ENCODE data around the gene ACOT6. TPM values are rescaled to one million over a fixed set of nuclear protein-coding genes. Genes with fewer than 3 reads are reported as not detected.
"Not testable (repeated sequence)": the region's sequence is repeated elsewhere in the genome, so short reads cannot be mapped to it uniquely, and the experiment has no call there.

ACOT6 gene
- total RNA-seq, 8 experiments from 2014 or later: 0.29 to 0.63 (median 0.40) TPM; not detected in 4

DNA sequence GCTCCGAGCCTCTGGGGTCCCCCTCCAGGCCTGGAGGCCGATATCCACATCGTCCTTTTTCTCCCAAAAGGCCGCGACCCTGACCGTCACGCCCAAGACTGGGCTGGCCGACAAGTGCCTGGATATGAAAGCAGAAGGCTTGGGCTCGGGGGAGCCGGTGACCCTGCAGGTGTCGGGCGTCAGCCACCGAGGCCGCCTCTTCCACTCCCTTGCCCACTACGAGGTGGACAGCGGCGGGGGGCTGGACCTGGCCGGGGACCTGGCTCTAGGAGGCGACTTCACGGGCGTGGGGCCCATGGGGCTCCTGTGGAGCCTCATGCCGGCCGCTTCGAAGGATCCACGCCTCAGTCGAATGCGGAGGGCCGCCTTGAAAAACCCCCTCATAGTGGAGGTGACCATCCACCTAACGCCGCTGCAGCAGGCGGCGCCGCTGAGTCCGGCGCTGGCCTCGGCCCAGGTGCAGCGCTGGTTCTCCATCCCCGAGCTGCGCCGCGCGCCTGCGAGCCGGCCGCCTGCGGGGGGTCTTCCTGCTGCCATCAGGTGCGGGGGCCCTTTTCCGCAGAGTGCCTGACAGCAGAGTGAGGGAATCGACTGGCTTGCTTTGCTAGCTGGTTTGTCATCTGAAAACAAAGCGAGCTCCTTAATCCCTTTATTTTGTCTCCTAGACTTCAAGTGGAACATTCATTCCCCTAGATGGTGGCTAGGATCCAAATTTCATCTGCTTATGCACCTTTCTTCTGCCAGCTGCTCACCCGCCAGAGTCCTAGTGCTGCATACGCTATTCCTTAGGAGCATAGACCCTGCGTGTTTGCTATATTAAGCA, 21.9 kb downstream of the ACOT6 start:
- in situ Hi-C loops (cut with MboI; ENCODE audit: low pct_unique_long_range_greater_than_20kb in 2 of 9, low sequenced_read_pairs in 9 of 9, unreplicated experiment in 9 of 9): loop anchor here in 2 of 9 experiments (25.0 kb wide), 1 partner anchor 122 kb away; no protein-coding TSS in a partner anchor
- WGBS, 10 experiments: 0 to 95% (median 82%) methylated on average over 2 to 11 of the region's 53 CpGs; no CpG with 5 or more reads in 2 of the 10 experiments

DNA sequence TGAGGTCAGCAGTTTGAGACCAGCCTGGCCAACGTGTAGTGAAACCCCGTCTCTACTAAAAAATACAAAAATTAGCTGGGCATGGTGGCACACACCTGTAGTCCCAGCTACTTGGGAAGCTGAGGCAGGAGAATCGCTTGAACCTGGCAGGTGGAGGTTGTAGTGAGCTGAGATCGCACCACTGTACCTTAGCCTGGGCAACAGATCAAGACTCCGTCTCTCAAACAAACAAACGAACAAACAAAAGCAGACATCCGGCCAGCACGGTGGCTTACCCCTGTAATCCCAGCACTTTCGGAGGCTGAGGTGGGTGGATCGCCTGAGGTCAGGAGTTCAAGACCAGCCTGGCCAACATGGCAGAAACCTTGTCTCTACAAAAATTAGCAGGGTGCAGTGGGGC, 24.0 kb downstream of the ACOT6 start:
- ATAC-seq (replicated peaks in 6 of 8); H3K4me3 ChIP-seq; H3K27ac ChIP-seq; H3K4me1 ChIP-seq (replicated peaks in 1 of 2): not testable (repeated sequence)
- WGBS, 10 experiments: 33 to 100% (median 80%) methylated on average over 1 to 7 of the region's 10 CpGs; no CpG with 5 or more reads in 2 of the 10 experiments
- in situ Hi-C loops (cut with MboI; ENCODE audit: low pct_unique_long_range_greater_than_20kb in 2 of 9, low sequenced_read_pairs in 9 of 9, unreplicated experiment in 9 of 9): loop anchor here in 2 of 9 experiments (25.0 kb wide), 1 partner anchor 124 kb away; no protein-coding TSS in a partner anchor

More for the DNA sequence above, 21.9 kb downstream of the ACOT6 start:
- ATAC-seq (replicated peaks in 6 of 8): peak; percentile 26 to 71 (median 54)
- H3K27ac ChIP-seq: no peak overlapping the region
- peaks cover 0 to 3% of the 10 kb centered on the region in 2 donors for H3K4me1 ChIP-seq (replicated peaks in 1 of 2)
- peak overlapping the region in 2 of 5 donors; percentile 7 to 9 for H3K4me3 ChIP-seq

DNA sequence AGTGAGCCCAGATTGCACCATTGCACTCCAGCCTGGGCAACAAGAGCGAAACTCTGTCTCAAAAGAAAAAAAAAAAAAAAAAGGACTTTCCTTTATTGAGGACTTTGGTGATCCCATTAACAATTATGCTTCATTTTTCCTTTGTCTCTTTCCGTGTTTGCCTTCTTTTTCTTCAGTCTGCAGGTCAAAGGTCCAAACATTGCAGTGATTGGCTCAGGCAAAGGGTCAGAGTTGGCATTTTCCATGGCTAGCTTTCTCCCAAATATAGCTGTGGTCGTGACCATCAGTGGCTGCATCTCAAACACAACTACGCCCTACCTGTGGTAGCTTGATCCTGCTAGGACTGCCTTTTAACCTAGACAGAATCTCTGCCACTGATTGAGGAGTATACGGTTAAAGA, 25.5 kb downstream of the ACOT6 start:
- H3K4me3 ChIP-seq: no peak overlapping the region
- H3K4me1 ChIP-seq (replicated peaks in 1 of 2): peaks cover 0 to 3% of the 10 kb centered on the region in 2 donors
- ATAC-seq (replicated peaks in 6 of 8): no peak
- WGBS, 10 experiments: 40 to 93% (median 75%) methylated on average over 1 to 5 of the region's 5 CpGs; no CpG with 5 or more reads in 1 of the 10 experiments
- in situ Hi-C loops (cut with MboI; ENCODE audit: low pct_unique_long_range_greater_than_20kb in 2 of 9, low sequenced_read_pairs in 9 of 9, unreplicated experiment in 9 of 9): loop anchor here in 2 of 9 experiments (25.0 kb wide), 1 partner anchor 126 kb away; no protein-coding TSS in a partner anchor
- H3K27ac ChIP-seq: no peak overlapping the region

DNA sequence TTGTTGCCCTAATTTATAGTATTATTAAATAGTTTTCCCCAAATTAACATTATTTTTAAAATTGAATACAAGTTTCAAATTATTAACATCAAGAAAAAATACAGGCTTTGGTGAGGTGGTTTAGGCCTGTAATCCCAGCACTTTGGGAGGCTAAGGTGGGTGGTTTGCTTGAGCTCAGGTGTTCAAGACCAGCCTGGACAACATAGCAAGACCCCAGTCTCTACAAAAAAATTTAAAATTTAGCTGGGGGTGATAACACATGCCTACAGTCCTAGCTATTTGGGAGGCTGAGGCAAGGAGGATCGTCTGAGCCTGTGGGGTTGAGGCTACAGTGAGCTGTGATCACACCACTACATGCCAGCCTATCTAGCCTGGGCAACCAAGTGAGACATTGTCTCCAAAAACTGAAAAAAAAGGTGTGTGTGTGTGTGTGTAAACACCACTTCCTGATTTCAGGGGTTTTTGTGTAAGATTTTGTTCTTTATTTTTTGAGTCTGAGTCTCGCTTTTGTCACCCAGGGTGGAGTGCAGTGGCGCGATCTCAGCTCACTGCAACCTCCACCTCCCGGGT, 28.6 kb downstream of the ACOT6 start:
- Histone ChIP-seq H3K4me1 (replicated peaks in 1 of 2) (peaks cover 5 to 11% of the 10 kb centered on the region in 2 donors), H3K4me3 (no peak overlapping the region), H3K27ac (no peak overlapping the region)
- WGBS, 10 experiments: 83 to 100% (median 100%) methylated on average over 1 to 4 of the region's 5 CpGs; no CpG with 5 or more reads in 4 of the 10 experiments
- in situ Hi-C loops (cut with MboI; ENCODE audit: low pct_unique_long_range_greater_than_20kb in 2 of 9, low sequenced_read_pairs in 9 of 9, unreplicated experiment in 9 of 9): loop anchor here in 2 of 9 experiments (25.0 kb wide), 1 partner anchor 129 kb away; no protein-coding TSS in a partner anchor
- ATAC-seq (replicated peaks in 6 of 8): no peak

DNA sequence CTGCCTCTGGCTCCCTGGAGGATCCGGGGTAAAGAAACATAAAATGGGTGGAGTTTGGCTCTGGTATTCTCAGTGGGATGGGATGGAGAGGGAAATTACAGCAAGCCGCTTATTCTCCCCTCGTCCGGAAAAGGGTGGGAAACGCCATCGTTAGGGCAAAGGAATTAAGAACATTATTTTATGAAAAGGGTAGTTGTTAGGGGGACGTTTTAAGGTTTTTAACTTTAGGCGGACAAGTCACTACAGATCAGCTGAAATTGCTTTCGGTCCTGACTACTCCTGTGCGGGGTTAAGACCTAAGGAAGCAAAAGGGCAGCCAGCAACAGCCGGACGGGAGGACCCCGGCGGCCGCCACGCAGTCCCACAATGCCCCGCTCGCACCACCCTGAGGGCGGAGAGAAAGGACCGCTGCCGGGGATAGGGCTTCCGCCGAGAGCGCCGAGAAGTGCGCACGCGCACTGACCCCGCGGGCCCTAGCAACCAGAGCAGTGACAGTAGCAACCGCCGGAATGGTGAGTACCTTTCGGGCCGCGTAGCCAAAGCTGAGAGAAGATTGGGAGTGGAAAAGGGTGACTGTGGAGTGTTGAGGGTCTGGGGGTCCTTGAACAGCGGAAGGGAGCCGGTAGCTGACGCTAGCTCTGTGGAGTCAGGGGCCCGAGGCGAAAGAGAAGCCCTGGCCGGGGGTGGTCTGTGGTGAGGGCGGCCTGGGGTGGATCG, 32.4 kb downstream of the ACOT6 start, which contains the start of gene DNAL1:
Gene DNAL1 (plus strand): TSS at position 456 of the 717 bp plus-strand sequence. CDS start 54 bp downstream, at position 510.
- 0 to 8% (median 0%) methylated on average over 2 to 16 of the region's 43 CpGs; no CpG with 5 or more reads in 2 of the 10 experiments for WGBS, 10 experiments
- Histone ChIP-seq H3K4me1 (replicated peaks in 1 of 2) (peaks cover 5 to 11% of the 10 kb centered on the region in 2 donors), H3K27ac (peak within 1 kb of the TSS; percentile 73 to 84), H3K4me3 (peak within 1 kb of the TSS; percentile 66 to 79 (median 68))
- peak; percentile 94 to 100 (median 99) for ATAC-seq (replicated peaks in 6 of 8)
- in situ Hi-C loops (cut with MboI; ENCODE audit: low pct_unique_long_range_greater_than_20kb in 2 of 9, low sequenced_read_pairs in 9 of 9, unreplicated experiment in 9 of 9): loop anchor here in 2 of 9 experiments (25.0 kb wide), 1 partner anchor 132 kb away; no protein-coding TSS in a partner anchor

- WGBS, 10 experiments: 0 to 6% (median 0%) methylated on average over 1 to 6 of the region's 7 CpGs; no CpG with 5 or more reads in 3 of the 10 experiments
- in situ Hi-C loops (cut with MboI; ENCODE audit: low pct_unique_long_range_greater_than_20kb in 2 of 9, low sequenced_read_pairs in 9 of 9, unreplicated experiment in 9 of 9): loop anchor here in 2 of 9 experiments (25.0 kb wide), 1 partner anchor 133 kb away; no protein-coding TSS in a partner anchor
- Histone ChIP-seq H3K4me1 (replicated peaks in 1 of 2) (peaks cover 5 to 11% of the 10 kb centered on the region in 2 donors), H3K4me3 (peak overlapping the region; percentile 66 to 79 (median 68)), H3K27ac (peak overlapping the region in 1 of 2 donors; percentile 84)
- peak in 2 of 8 experiments; percentile 2 for ATAC-seq (replicated peaks in 6 of 8)
Measured at GRCh38 chr14:73645248-73645610, 32.9 kb downstream of the ACOT6 start.

DNA sequence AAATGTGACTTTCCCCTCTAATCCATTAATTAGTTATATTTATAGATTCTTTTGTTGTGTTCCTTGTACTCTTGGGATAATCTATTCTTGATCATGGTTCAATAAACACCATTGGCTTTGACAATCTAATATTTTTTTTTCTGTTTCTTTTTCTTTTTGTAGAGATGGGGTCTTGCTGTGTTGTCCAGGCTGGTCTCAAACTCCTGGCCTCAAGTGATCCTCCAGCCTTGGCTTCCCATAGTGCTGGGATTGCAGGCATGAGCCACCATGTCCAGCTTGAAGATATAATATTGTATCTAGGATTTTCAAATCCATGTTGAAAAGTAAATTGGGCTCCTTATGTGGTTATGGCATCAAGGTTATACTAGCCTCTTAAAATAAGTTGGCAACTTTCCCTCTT, 38.7 kb downstream of the ACOT6 start:
- no peak overlapping the region for H3K4me3 ChIP-seq
- in situ Hi-C loops (cut with MboI; ENCODE audit: low pct_unique_long_range_greater_than_20kb in 2 of 9, low sequenced_read_pairs in 9 of 9, unreplicated experiment in 9 of 9): no loop called here
- ATAC-seq (replicated peaks in 6 of 8): no peak
- H3K4me1 ChIP-seq (replicated peaks in 1 of 2): peaks cover 0 to 2% of the 10 kb centered on the region in 2 donors
- no peak overlapping the region for H3K27ac ChIP-seq

GRCh38 chr14:73655851-73656250, 43.5 kb downstream of the ACOT6 start:
- Histone ChIP-seq H3K27ac (no peak overlapping the region), H3K4me1 (replicated peaks in 1 of 2) (peaks cover 0 to 2% of the 10 kb centered on the region in 2 donors), H3K4me3 (no peak overlapping the region)
- ATAC-seq (replicated peaks in 6 of 8): no peak
- in situ Hi-C loops (cut with MboI; ENCODE audit: low pct_unique_long_range_greater_than_20kb in 2 of 9, low sequenced_read_pairs in 9 of 9, unreplicated experiment in 9 of 9): no loop called here
- WGBS, 10 experiments: 64 to 100% (median 88%) methylated on average over 1 of the region's 1 CpG

DNA sequence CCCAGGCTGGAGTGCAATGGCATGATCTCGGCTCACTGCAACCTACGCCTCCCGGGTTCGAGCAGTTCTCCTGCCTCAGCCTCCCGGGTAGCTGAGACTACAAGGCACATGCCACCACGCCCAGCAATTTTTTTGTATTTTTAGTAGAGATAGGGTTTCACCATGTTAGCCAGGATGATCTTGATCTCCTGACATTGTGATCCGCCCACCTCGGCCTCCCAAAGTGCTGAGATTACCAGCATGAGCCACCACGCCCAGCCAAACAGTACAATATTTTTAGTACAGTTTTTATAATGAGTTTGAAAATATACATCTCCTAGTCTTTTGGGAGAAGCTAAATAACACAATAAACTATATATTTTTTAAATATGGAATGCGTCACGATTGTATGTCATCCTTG, 46.9 kb downstream of the ACOT6 start:
- in situ Hi-C loops (cut with MboI; ENCODE audit: low pct_unique_long_range_greater_than_20kb in 2 of 9, low sequenced_read_pairs in 9 of 9, unreplicated experiment in 9 of 9); H3K27ac ChIP-seq; H3K4me1 ChIP-seq (replicated peaks in 1 of 2); ATAC-seq (replicated peaks in 6 of 8); H3K4me3 ChIP-seq: not testable (repeated sequence)
- 95 to 100% (median 98%) methylated on average over 1 to 10 of the region's 11 CpGs; no CpG with 5 or more reads in 2 of the 10 experiments for WGBS, 10 experiments

DNA sequence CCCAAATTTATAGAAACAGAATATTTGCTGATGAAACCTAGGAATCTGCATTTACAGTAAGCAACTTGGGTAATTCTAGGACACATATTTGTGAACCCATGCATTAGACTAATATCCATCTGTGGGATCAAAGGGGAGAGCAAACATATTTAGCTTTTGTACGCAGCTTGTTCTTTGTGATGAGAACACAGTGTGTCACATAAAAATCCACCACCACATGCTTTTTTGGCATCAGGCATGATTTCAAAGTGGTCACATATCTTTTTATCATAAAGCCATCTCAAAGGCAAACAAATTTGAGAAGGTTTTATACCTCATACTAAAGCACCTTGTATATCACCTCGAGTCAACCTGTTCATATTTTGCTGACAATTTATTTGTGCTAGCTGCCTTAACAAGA, 48.2 kb downstream of the ACOT6 start:
- no peak for ATAC-seq (replicated peaks in 6 of 8)
- in situ Hi-C loops (cut with MboI; ENCODE audit: low pct_unique_long_range_greater_than_20kb in 2 of 9, low sequenced_read_pairs in 9 of 9, unreplicated experiment in 9 of 9): no loop called here
- Histone ChIP-seq H3K4me1 (replicated peaks in 1 of 2) (peaks cover 0 to 2% of the 10 kb centered on the region in 2 donors), H3K4me3 (no peak overlapping the region), H3K27ac (no peak overlapping the region)
- WGBS, 10 experiments: 70 to 100% (median 96%) methylated on average over 1 to 2 of the region's 2 CpGs; no CpG with 5 or more reads in 2 of the 10 experiments

- H3K27ac ChIP-seq: no peak overlapping the region
- ATAC-seq (replicated peaks in 6 of 8): no peak
- no peak overlapping the region for H3K4me3 ChIP-seq
- 33 to 100% (median 88%) methylated on average over 2 of the region's 2 CpGs for WGBS, 10 experiments
- in situ Hi-C loops (cut with MboI; ENCODE audit: low pct_unique_long_range_greater_than_20kb in 2 of 9, low sequenced_read_pairs in 9 of 9, unreplicated experiment in 9 of 9): no loop called here
- H3K4me1 ChIP-seq (replicated peaks in 1 of 2): no peaks in the 10 kb centered on the region
Measured at GRCh38 chr14:73661872-73662271, 49.6 kb downstream of the ACOT6 start.

- Histone ChIP-seq H3K27ac (no peak overlapping the region), H3K4me3 (no peak overlapping the region), H3K4me1 (replicated peaks in 1 of 2) (no peaks in the 10 kb centered on the region)
- peak in 3 of 8 experiments; percentile 98 to 100 (median 99) for ATAC-seq (replicated peaks in 6 of 8)
- 11 to 100% (median 75%) methylated on average over 1 of the region's 1 CpG; no CpG with 5 or more reads in 4 of the 10 experiments for WGBS, 10 experiments
- in situ Hi-C loops (cut with MboI; ENCODE audit: low pct_unique_long_range_greater_than_20kb in 2 of 9, low sequenced_read_pairs in 9 of 9, unreplicated experiment in 9 of 9): no loop called here
Measured at GRCh38 chr14:73662487-73662943, 50.2 kb downstream of the ACOT6 start.
